ENCODE measurements around the gene STAT3. TPM values are rescaled to one million over a fixed set of nuclear protein-coding genes. Genes with fewer than 3 reads are reported as not detected.

The STAT3 gene
- total and polyA plus RNA-seq, 2 of the 13 experiments (the other 11 are each of a cell fraction or from before 2014, with no cell fraction given) = 61.8 to 62.4 TPM

DNA sequence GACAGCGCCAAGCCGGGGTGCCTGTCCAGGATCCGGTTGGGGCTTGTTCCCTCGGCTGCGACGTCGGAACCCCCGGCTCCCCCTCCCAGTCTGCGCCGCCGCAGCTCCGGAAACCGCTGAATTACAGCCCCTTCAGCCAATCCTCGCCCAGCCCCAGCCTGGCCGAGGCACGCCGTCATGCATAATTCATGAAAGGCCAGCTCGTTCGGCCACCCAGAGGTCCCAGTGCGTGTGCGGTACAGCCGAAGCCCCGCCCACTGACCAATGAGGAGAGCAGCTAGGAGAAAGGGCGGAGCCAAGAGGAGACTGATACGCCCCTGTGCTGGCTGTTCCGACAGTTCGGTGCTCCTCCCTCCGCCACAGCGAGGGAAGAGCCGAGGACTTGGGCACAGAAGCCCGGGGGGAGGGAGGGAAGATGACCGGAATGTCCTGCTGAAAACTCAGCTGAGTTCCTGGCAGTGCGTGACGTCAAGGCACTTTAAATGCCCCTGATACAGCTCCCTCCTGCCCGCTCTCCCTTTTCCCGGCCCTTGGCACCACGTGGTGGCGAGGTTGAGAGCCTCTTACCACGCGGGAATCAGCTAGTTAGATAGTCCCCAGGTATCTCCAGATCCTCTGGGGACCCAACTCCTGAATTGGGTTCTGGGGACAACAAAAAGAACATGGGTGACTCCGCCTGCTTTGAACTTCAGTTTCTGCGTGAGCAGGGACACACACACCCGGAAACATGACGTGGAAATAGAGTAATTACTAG lies at the start of gene STAT3 (continued):
- TF ChIP-seq MATR3 (CRISPR knock-in tag; IDR thresholded peaks at IDR 0.05) (no peak), FOXM1 (CRISPR knock-in tag; IDR thresholded peaks at IDR 0.05) (no peak), TOPORS (CRISPR knock-in tag; IDR thresholded peaks at IDR 0.05) (peak; percentile 97; the same call in 1 of the 2 replicates), ZNF430 (CRISPR knock-in tag; IDR thresholded peaks at IDR 0.05) (peak; percentile 91), NCOR1 (IDR thresholded peaks at IDR 0.05; ENCODE audit: borderline replicate concordance, low read length) (peak; percentile 73; the same call in 1 of the 2 replicates), RAD51 (IDR thresholded peaks at IDR 0.05; ENCODE audit: borderline replicate concordance) (peak; percentile 70; the same call in 1 of the 2 replicates), GTF2F1 (IDR thresholded peaks at IDR 0.05; ENCODE audit: low read length) (peak; percentile 86; the same call in 1 of the 2 replicates), SMARCE1 (IDR thresholded peaks at IDR 0.05; ENCODE audit: borderline replicate concordance) (no peak), MZF1 (CRISPR knock-in tag; IDR thresholded peaks at IDR 0.05; ENCODE audit: borderline replicate concordance) (peak; percentile 90; the same call in 1 of the 2 replicates), ZNF644 (CRISPR knock-in tag; IDR thresholded peaks at IDR 0.05; ENCODE audit: low read depth) (peak; percentile 72; the same call in 1 of the 2 replicates), RBAK (CRISPR knock-in tag; IDR thresholded peaks at IDR 0.05) (0 out of 2 replicates have a peak, but pooled peaks have one; percentile 64), ETV5 (CRISPR knock-in tag; IDR thresholded peaks at IDR 0.05; ENCODE audit: borderline replicate concordance) (peak; percentile 85; the same call in 1 of the 2 replicates), SMAD3 (CRISPR knock-in tag; IDR thresholded peaks at IDR 0.05) (peak; percentile 100), ZNF451 (CRISPR knock-in tag; IDR thresholded peaks at IDR 0.05) (peak; percentile 97), DNMT3B (CRISPR knock-in tag; conservative IDR thresholded peaks at IDR 0.05) (peak; percentile 100), ZFP36L2 (CRISPR knock-in tag; IDR thresholded peaks at IDR 0.05) (peak; percentile 70; the same call in 1 of the 2 replicates), PHB2 (IDR thresholded peaks at IDR 0.05; ENCODE audit: partially characterized antibody) (no peak)
- TF ChIP-seq, protein P1, sequence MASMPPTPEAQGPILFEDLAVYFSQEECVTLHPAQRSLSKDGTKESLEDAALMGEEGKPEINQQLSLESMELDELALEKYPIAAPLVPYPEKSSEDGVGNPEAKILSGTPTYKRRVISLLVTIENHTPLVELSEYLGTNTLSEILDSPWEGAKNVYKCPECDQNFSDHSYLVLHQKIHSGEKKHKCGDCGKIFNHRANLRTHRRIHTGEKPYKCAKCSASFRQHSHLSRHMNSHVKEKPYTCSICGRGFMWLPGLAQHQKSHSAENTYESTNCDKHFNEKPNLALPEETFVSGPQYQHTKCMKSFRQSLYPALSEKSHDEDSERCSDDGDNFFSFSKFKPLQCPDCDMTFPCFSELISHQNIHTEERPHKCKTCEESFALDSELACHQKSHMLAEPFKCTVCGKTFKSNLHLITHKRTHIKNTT (CRISPR knock-in tag; IDR thresholded peaks at IDR 0.05) = no peak
- TF ChIP-seq, protein P2, sequence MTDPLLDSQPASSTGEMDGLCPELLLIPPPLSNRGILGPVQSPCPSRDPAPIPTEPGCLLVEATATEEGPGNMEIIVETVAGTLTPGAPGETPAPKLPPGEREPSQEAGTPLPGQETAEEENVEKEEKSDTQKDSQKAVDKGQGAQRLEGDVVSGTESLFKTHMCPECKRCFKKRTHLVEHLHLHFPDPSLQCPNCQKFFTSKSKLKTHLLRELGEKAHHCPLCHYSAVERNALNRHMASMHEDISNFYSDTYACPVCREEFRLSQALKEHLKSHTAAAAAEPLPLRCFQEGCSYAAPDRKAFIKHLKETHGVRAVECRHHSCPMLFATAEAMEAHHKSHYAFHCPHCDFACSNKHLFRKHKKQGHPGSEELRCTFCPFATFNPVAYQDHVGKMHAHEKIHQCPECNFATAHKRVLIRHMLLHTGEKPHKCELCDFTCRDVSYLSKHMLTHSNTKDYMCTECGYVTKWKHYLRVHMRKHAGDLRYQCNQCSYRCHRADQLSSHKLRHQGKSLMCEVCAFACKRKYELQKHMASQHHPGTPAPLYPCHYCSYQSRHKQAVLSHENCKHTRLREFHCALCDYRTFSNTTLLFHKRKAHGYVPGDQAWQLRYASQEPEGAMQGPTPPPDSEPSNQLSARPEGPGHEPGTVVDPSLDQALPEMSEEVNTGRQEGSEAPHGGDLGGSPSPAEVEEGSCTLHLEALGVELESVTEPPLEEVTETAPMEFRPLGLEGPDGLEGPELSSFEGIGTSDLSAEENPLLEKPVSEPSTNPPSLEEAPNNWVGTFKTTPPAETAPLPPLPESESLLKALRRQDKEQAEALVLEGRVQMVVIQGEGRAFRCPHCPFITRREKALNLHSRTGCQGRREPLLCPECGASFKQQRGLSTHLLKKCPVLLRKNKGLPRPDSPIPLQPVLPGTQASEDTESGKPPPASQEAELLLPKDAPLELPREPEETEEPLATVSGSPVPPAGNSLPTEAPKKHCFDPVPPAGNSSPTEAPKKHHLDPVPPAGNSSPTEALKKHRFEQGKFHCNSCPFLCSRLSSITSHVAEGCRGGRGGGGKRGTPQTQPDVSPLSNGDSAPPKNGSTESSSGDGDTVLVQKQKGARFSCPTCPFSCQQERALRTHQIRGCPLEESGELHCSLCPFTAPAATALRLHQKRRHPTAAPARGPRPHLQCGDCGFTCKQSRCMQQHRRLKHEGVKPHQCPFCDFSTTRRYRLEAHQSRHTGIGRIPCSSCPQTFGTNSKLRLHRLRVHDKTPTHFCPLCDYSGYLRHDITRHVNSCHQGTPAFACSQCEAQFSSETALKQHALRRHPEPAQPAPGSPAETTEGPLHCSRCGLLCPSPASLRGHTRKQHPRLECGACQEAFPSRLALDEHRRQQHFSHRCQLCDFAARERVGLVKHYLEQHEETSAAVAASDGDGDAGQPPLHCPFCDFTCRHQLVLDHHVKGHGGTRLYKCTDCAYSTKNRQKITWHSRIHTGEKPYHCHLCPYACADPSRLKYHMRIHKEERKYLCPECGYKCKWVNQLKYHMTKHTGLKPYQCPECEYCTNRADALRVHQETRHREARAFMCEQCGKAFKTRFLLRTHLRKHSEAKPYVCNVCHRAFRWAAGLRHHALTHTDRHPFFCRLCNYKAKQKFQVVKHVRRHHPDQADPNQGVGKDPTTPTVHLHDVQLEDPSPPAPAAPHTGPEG (CRISPR knock-in tag; IDR thresholded peaks at IDR 0.05) = peak; percentile 78
- TF ChIP-seq, protein P3, sequence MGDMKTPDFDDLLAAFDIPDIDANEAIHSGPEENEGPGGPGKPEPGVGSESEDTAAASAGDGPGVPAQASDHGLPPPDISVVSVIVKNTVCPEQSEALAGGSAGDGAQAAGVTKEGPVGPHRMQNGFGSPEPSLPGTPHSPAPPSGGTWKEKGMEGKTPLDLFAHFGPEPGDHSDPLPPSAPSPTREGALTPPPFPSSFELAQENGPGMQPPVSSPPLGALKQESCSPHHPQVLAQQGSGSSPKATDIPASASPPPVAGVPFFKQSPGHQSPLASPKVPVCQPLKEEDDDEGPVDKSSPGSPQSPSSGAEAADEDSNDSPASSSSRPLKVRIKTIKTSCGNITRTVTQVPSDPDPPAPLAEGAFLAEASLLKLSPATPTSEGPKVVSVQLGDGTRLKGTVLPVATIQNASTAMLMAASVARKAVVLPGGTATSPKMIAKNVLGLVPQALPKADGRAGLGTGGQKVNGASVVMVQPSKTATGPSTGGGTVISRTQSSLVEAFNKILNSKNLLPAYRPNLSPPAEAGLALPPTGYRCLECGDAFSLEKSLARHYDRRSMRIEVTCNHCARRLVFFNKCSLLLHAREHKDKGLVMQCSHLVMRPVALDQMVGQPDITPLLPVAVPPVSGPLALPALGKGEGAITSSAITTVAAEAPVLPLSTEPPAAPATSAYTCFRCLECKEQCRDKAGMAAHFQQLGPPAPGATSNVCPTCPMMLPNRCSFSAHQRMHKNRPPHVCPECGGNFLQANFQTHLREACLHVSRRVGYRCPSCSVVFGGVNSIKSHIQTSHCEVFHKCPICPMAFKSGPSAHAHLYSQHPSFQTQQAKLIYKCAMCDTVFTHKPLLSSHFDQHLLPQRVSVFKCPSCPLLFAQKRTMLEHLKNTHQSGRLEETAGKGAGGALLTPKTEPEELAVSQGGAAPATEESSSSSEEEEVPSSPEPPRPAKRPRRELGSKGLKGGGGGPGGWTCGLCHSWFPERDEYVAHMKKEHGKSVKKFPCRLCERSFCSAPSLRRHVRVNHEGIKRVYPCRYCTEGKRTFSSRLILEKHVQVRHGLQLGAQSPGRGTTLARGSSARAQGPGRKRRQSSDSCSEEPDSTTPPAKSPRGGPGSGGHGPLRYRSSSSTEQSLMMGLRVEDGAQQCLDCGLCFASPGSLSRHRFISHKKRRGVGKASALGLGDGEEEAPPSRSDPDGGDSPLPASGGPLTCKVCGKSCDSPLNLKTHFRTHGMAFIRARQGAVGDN (CRISPR knock-in tag; IDR thresholded peaks at IDR 0.05) = peak; percentile 99
